Endothelial cell of umbilical vein (primary cell): Measurements from ENCODE around the gene PIK3R1. TPM values are rescaled to one million over a fixed set of nuclear protein-coding genes. Genes with fewer than 3 reads are reported as not detected.

Source experiments
- BruUV-seq: library from RNA; stranded (reverse); fragments of 400-500 nt; replicated peaks from 2 replicates; lab custom pipeline; 2021; lab: Mats Ljungman, UMichigan
- CTCF ChIA-PET: fragments of 300-600, 350-600 bp; sonication (Branson Sonifier 250); formaldehyde crosslinking; loops from one replicate; lab custom pipeline; 2021; ENCODE audit warnings: antibody characterized with exemption, inconsistent platforms; lab: Charles Lee
- POLR2A ChIA-PET: fragments of 300-600, 350-600 bp; sonication (Branson Sonifier 250); formaldehyde crosslinking; loops from one replicate; lab custom pipeline; 2021; ENCODE audit warnings: antibody characterized with exemption, inconsistent platforms; lab: Charles Lee
- DNase-seq: peaks from one replicate; pipeline ENCODE4 v3.0.0-alpha.2; 2011; ENCODE audit warnings: low read depth, low spot score
- FAIRE-seq: peaks from 2 replicates; lab custom pipeline; 2011; peaks lifted over from hg19 to GRCh38; lab: Jason Lieb, UNC
- H2AFZ ChIP-seq: 2 replicates; pipeline ENCODE4 v1.6.0; 2012; ENCODE audit warnings: low read depth, low read length, control low read depth, inconsistent platforms
- H3K27ac ChIP-seq: 2 replicates; pipeline ENCODE4 v1.5.1; 2011; ENCODE audit warnings: low read depth, mild to moderate bottlenecking, control low read depth, low read length, moderate library complexity; ENCODE audit not compliant: insufficient read depth
- H3K27me3 ChIP-seq, 2 experiments: 2 replicates each; pipeline versions ENCODE4 v1.6.0 to v1.6.1; 2011; ENCODE audit warnings: low read length in 2 of 2, mixed read lengths in 1 of 2; ENCODE audit not compliant: control insufficient read depth in 2 of 2, insufficient read depth in 2 of 2
- H3K36me3 ChIP-seq, 2 experiments: 2 replicates in 1 of 2; 3 replicates in 1 of 2; pipeline ENCODE4 v1.5.1; 2011; ENCODE audit warnings: low read length in 2 of 2, mild to moderate bottlenecking in 1 of 2, moderate library complexity in 1 of 2; ENCODE audit not compliant: control insufficient read depth in 2 of 2, insufficient read depth in 2 of 2; ENCODE audit errors: extremely low read depth in 1 of 2
- H3K4me1 ChIP-seq: 3 replicates; pipeline ENCODE4 v1.5.1; 2011; ENCODE audit warnings: mild to moderate bottlenecking, low read length; ENCODE audit not compliant: control insufficient read depth, insufficient read depth; ENCODE audit errors: extremely low read depth
- H3K4me2 ChIP-seq: 2 replicates; pipeline ENCODE4 v1.6.1; 2011; ENCODE audit warnings: low read length, control low read depth, mixed read lengths; ENCODE audit not compliant: insufficient read depth
- H3K4me3 ChIP-seq, 3 experiments: fragments of 200-600 bp in 1 of 3; sonication (generic), shearing (Covaris generic) in 1 of 3; replicated peaks in 1 of 3; 2 replicates each; pipeline ENCODE4 v1.5.1; 2011 to 2016; ENCODE audit warnings: control low read depth in 3 of 3, low read length in 3 of 3, mild to moderate bottlenecking in 2 of 3, inconsistent platforms in 1 of 3, low read depth in 1 of 3, moderate library complexity in 1 of 3; ENCODE audit not compliant: insufficient read depth in 1 of 3
- H3K79me2 ChIP-seq: 2 replicates; pipeline ENCODE4 v1.6.0; 2012; ENCODE audit warnings: low read length, inconsistent platforms; ENCODE audit not compliant: control insufficient read depth, insufficient read depth
- H3K9ac ChIP-seq: replicated peaks from 2 replicates; pipeline ENCODE3; 2011; ENCODE audit warnings: low read length, control low read depth; ENCODE audit not compliant: insufficient read depth; ENCODE audit errors: extremely low read depth
- H3K9me1 ChIP-seq: replicated peaks from 3 replicates; pipeline ENCODE4 v1.6.0; 2011; ENCODE audit warnings: mild to moderate bottlenecking, low read length; ENCODE audit not compliant: control insufficient read depth, insufficient read depth; ENCODE audit errors: extremely low read depth
- H3K9me3 ChIP-seq: replicated peaks from 2 replicates; pipeline ENCODE4 v1.5.1; 2012; ENCODE audit warnings: low read length, inconsistent platforms; ENCODE audit not compliant: control insufficient read depth, insufficient read depth
- H4K20me1 ChIP-seq: replicated peaks from 2 replicates; pipeline ENCODE3; 2011; ENCODE audit warnings: mild to moderate bottlenecking, low read length; ENCODE audit not compliant: control insufficient read depth, insufficient read depth; ENCODE audit errors: extremely low read depth
- EZH2 ChIP-seq: IDR thresholded peaks from 2 replicates; pipeline ENCODE4 v1.6.1; 2012; ENCODE audit warnings: borderline replicate concordance, low read depth, mild to moderate bottlenecking, moderate library complexity, low read length, inconsistent platforms; ENCODE audit not compliant: severe bottlenecking
- FOS ChIP-seq: IDR thresholded peaks from 2 replicates; pipeline ENCODE4 v1.6.1; 2011; ENCODE audit warnings: mild to moderate bottlenecking, low read length, moderate library complexity, borderline replicate concordance; ENCODE audit not compliant: insufficient read depth
- GATA2 ChIP-seq: IDR thresholded peaks from 2 replicates; pipeline ENCODE4 v1.7.0; 2011; ENCODE audit warnings: low read depth, mild to moderate bottlenecking, moderate library complexity, mixed read lengths, low read length; ENCODE audit not compliant: insufficient read length, insufficient read depth
- JUN ChIP-seq: IDR thresholded peaks from 2 replicates; pipeline ENCODE4 v1.6.1; 2011; ENCODE audit warnings: borderline replicate concordance, low read depth; ENCODE audit not compliant: insufficient read length, insufficient read depth
- MYC ChIP-seq: IDR thresholded peaks from one replicate; pipeline ENCODE4 v1.6.1; 2011; ENCODE audit warnings: mild to moderate bottlenecking, low read depth, low read length
- POLR2A ChIP-seq: IDR thresholded peaks from 2 replicates; pipeline ENCODE4 v1.6.1; 2012; ENCODE audit warnings: low read depth, mild to moderate bottlenecking, control low read depth, low read length
- POLR2AphosphoS5 ChIP-seq: IDR thresholded peaks from 2 replicates; pipeline ENCODE4 v1.6.1; 2012; ENCODE audit warnings: low read depth, mild to moderate bottlenecking, control low read depth, low read length, moderate library complexity; ENCODE audit not compliant: insufficient read depth
- dilution Hi-C: fragments of 300-500 bp; cut with MboI; formaldehyde crosslinking; loops from one replicate; pipeline ENCODE4 v1.15.0; 2019; ENCODE audit warnings: low sequenced_read_pairs; ENCODE audit not compliant: extremely low pct_ligation_motif_present
- intact Hi-C: fragments of 100-400 bp; cut with micrococcal nuclease; formaldehyde crosslinking; loops from one replicate; pipeline ENCODE4 v1.10.0; 2022
- polyA plus RNA-seq, 4 experiments: library from polyadenylated mRNA; depleted of rRNA in 3 of 4; stranded (reverse) in 3 of 4; unstranded in 1 of 4; fragments of >200 nt; gene quantifications; 2 replicates each; pipeline versions ENCODE4 v1.2.1 to v1.2.3, GENCODE V29; 2011 to 2012; ENCODE audit warnings: missing spikeins in 1 of 4
- total RNA-seq: library from RNA; stranded (reverse); gene quantifications from 2 replicates; pipeline ENCODE4 v1.2.3, GENCODE V29; 2021
- TF ChIP-seq, protein P1 (sequence below), 2 donors: IDR thresholded peaks; 1 replicate in 1 of 2; 2 replicates in 1 of 2; pipeline ENCODE4 v1.5.1; 2011; ENCODE audit warnings: low read length in 2 of 2, mild to moderate bottlenecking in 2 of 2, moderate library complexity in 2 of 2, control low read depth in 1 of 2, inconsistent platforms in 1 of 2, low read depth in 1 of 2; ENCODE audit not compliant: insufficient read depth in 1 of 2; ENCODE audit errors: extremely low read depth in 1 of 2
- TF ChIP-seq, protein P2 (sequence below): IDR thresholded peaks from 2 replicates; pipeline ENCODE4 v1.6.1; 2011; ENCODE audit not compliant: insufficient read depth, insufficient read length

Gene PIK3R1
- total and polyA plus RNA-seq, 2 donors (not counting 3 experiments of a cell fraction or from before 2014, with no cell fraction given) = 2.8 to 30.0 TPM

DNA sequence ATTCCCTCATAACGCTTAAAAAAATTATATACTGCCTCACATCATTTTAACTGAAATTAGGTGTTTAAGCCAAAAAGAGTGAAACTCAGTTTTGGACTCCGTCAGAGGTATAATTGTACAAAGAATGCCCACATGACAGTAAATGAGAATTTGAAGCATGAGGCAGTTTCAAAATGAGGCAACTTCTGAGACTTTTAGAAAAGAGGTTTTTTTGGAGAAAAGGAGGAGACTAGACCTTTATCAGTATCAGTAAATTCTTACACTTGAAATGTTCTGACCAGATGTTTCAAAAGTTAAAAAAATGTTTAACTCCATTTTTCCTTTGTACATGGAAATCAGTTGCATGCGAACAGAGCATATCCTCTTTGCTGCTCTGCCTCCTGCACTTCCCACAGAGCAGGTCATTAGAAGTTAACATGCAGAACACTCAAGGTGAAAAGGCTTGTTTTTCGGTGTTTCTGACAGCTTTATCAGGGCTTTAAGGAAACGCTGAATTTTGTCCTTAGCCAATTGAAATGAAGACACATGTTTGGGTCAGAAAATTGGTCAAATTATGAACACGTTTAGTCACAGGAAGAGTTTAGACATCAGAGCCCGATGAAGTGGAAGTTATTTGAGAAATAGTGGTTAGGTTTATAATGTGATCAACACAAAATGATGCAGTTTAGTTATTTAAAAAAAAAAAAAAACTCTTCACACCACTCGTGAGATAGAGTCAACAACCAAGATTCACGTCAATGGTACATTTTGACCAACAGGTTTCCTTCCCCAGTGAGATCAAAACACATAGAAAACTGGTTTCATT lies 59.5 kb downstream of the PIK3R1 start:
- Histone ChIP-seq H4K20me1 (no peaks in the 10 kb centered on the region), H3K27ac (no peak overlapping the region), H3K4me3 (no peak overlapping the region), H3K9me1 (no peaks in the 10 kb centered on the region), H3K4me2 (no peak overlapping the region), H3K36me3 (peaks cover 7 to 18% of the 10 kb centered on the region in 2 experiments), H3K79me2 (peaks cover 6% of the 10 kb centered on the region), H3K27me3 (no peaks in the 10 kb centered on the region), H3K9me3 (no peaks in the 10 kb centered on the region), H3K9ac (no peak overlapping the region), H2AFZ (no peak overlapping the region), H3K4me1 (no peaks in the 10 kb centered on the region)
- FAIRE-seq (no peak), DNase-seq (no peak)
- TF ChIP-seq GATA2 (no peak), POLR2A (no peak), MYC (no peak), POLR2AphosphoS5 (no peak), FOS (no peak), JUN (no peak), EZH2 (no peak)
- TF ChIP-seq, protein P1, sequence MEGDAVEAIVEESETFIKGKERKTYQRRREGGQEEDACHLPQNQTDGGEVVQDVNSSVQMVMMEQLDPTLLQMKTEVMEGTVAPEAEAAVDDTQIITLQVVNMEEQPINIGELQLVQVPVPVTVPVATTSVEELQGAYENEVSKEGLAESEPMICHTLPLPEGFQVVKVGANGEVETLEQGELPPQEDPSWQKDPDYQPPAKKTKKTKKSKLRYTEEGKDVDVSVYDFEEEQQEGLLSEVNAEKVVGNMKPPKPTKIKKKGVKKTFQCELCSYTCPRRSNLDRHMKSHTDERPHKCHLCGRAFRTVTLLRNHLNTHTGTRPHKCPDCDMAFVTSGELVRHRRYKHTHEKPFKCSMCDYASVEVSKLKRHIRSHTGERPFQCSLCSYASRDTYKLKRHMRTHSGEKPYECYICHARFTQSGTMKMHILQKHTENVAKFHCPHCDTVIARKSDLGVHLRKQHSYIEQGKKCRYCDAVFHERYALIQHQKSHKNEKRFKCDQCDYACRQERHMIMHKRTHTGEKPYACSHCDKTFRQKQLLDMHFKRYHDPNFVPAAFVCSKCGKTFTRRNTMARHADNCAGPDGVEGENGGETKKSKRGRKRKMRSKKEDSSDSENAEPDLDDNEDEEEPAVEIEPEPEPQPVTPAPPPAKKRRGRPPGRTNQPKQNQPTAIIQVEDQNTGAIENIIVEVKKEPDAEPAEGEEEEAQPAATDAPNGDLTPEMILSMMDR (IDR thresholded peaks at IDR 0.05; ENCODE audit: extremely low read depth in 1 of 2, insufficient read depth in 1 of 2, low read depth in 1 of 2, low read length in 2 of 2) = no peak
- TF ChIP-seq, protein P2, sequence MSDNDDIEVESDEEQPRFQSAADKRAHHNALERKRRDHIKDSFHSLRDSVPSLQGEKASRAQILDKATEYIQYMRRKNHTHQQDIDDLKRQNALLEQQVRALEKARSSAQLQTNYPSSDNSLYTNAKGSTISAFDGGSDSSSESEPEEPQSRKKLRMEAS = no peak
- intact Hi-C loops (no loop called here), dilution Hi-C loops (loop anchor here (25.0 kb wide), 1 partner anchor 1113 kb away; no protein-coding TSS in a partner anchor)
- ChIA-PET CTCF (interaction anchor here (0.7 kb wide), 1 partner anchor 22 kb away, joined by 3 read pairs; no protein-coding TSS in a partner anchor), POLR2A (interaction anchor here (0.7 kb wide), 1 partner anchor 1086 kb away, joined by 5 read pairs; no protein-coding TSS in a partner anchor)
- no TSS peak for BruUV-seq
